ENCODE data around the gene GNAS-AS1.

GNAS-AS1 gene

DNA sequence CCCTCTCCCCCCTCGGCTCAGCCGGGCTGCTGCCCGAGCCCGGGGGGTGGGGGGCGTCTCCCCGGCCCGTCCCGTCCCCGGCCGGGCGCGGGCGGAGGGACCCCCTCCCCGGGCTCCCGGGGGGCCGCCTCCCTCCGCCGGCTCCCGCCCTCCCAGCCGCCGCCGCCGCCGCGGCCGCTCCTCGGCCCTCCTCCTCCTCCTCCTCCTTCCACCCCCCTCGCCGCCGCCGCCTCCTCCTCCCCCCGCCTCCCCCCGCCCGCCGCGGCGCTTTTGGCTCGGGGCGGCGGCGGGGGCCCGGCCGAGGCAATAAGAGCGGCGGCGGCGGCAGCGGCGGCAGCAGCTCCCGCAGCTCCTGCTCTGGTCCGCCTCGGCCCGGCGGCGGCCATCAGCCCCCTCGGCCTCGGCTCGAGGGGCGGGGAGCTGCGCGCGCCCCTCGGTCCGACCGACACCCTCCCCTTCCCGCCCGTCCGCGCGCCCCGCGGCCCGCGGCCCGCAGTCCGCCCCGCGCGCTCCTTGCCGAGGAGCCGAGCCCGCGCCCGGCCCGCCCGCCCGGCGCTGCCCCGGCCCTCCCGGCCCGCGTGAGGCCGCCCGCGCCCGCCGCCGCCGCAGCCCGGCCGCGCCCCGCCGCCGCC, 40.5 kb upstream of the GNAS-AS1 start:
- no CpG with 5 or more reads among the region's 105 CpGs for WGBS
- peak overlapping the region; percentile 79 to 96 for H3K4me3 ChIP-seq (ENCODE audit: insufficient read depth in 1 of 2, low read depth in 1 of 2, low read length in 2 of 2)

DNA sequence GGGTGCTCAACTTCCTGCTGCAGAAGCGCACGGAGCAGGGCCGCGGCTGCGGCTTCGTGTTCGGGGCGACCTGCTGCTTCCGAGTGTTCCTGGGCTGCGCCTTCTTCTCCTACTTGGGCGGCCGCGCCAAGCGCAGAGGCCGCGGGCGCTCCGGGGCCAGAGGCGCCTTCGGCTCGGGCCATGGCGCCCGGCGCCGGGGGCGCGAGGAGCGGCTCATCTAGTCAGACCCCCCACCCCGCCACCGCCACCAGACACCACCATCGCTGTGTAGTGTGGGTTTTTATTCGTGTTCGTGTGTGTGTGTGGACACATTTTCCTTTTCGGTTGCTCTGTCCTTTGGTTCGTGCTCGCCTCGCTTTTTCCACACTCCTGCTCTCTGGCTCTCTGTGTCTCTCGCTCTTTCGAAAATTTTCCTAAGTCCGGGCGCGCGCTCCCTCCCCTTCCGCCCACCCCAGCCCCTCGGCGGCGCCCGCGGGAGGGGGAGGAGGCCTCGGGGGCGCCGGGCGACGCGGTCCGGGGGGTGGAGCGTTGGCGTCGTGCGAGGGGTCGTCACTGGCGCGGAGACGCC, 39.9 kb upstream of the GNAS-AS1 start:
- Histone ChIP-seq H2BK12ac (ENCODE audit: low read length in 2 of 2) (peak overlapping the region in 1 of 2 experiments; percentile 79), H3K9me3 (ENCODE audit: control insufficient read depth, low read length) (no peaks in the 10 kb centered on the region), H3K4me2 (ENCODE audit: low read length, poor library complexity, severe bottlenecking) (peak overlapping the region; percentile 98), H3K4me1 (ENCODE audit: control insufficient read depth, insufficient read depth, low read depth, low read length) (peaks cover 15% of the 10 kb centered on the region), H3K23ac (ENCODE audit: low read length in 2 of 2) (peak overlapping the region in 1 of 2 experiments; percentile 34), H4K8ac (ENCODE audit: low read length) (peak overlapping the region; percentile 94), H2BK15ac (ENCODE audit: low read depth, poor library complexity, severe bottlenecking) (peak overlapping the region; percentile 99), H2AK5ac (ENCODE audit: low read length, severe bottlenecking) (no peak overlapping the region), H3K4ac (ENCODE audit: low read depth in 1 of 2, low read length in 2 of 2) (peak overlapping the region; percentile 22 to 96), H2AFZ (ENCODE audit: low read depth, low read length) (peak overlapping the region; percentile 43), H2BK120ac (ENCODE audit: low read depth, low read length) (peak overlapping the region; percentile 99), H4K91ac (ENCODE audit: low read length) (peak overlapping the region; percentile 87), H3K27ac (ENCODE audit: low read length, poor library complexity, severe bottlenecking) (peak overlapping the region; percentile 62), H3K4me3 (ENCODE audit: insufficient read depth in 1 of 2, low read depth in 1 of 2, low read length in 2 of 2) (peak overlapping the region; percentile 79 to 96), H3K14ac (ENCODE audit: low read length in 2 of 2) (peak overlapping the region in 1 of 2 experiments; percentile 61), H2BK5ac (ENCODE audit: low read depth, low read length, poor library complexity, severe bottlenecking) (peak overlapping the region; percentile 79), H3K36me3 (ENCODE audit: control insufficient read depth in 1 of 2, insufficient read depth in 2 of 2, low read depth in 1 of 2, low read length in 2 of 2) (peaks cover 0 to 4% of the 10 kb centered on the region in 2 experiments), H3K27me3 (ENCODE audit: control insufficient read depth in 1 of 2, insufficient read depth in 1 of 2, low read length in 2 of 2) (no peaks in the 10 kb centered on the region), H3K18ac (ENCODE audit: low read depth in 1 of 2, low read length in 2 of 2) (peak overlapping the region; percentile 73 to 93), H3K9ac (ENCODE audit: low read length) (peak overlapping the region; percentile 88), H3K79me1 (replicated peaks; ENCODE audit: low read length, poor library complexity, severe bottlenecking) (peaks cover 8% of the 10 kb centered on the region)
- 3% methylated on average over 11 of the region's 64 CpGs for WGBS
- DNase-seq: peak; percentile 92

More for the DNA sequence above, 40.5 kb upstream of the GNAS-AS1 start:
- DNase-seq: peak; percentile 80
- peak overlapping the region; percentile 98 for H3K4me2 ChIP-seq (ENCODE audit: low read length, poor library complexity, severe bottlenecking)
- H3K79me1 ChIP-seq (replicated peaks; ENCODE audit: low read length, poor library complexity, severe bottlenecking): peaks cover 8% of the 10 kb centered on the region
- H3K18ac ChIP-seq (ENCODE audit: low read depth in 1 of 2, low read length in 2 of 2): peak overlapping the region; percentile 97 to 100
- H3K14ac ChIP-seq (ENCODE audit: low read length in 2 of 2): peak overlapping the region; percentile 99 to 100
- peak overlapping the region; percentile 99 for H2BK120ac ChIP-seq (ENCODE audit: low read depth, low read length)
- H3K27ac ChIP-seq (ENCODE audit: low read length, poor library complexity, severe bottlenecking): peak overlapping the region; percentile 90
- no peak overlapping the region for H2BK12ac ChIP-seq (ENCODE audit: low read length in 2 of 2)
- H3K36me3 ChIP-seq (ENCODE audit: control insufficient read depth in 1 of 2, insufficient read depth in 2 of 2, low read depth in 1 of 2, low read length in 2 of 2): peaks cover 0 to 7% of the 10 kb centered on the region in 2 experiments
- H4K91ac ChIP-seq (ENCODE audit: low read length): peak overlapping the region; percentile 99
- H2AFZ ChIP-seq (ENCODE audit: low read depth, low read length): peak overlapping the region; percentile 61
- H3K9me3 ChIP-seq (ENCODE audit: control insufficient read depth, low read length): no peaks in the 10 kb centered on the region
- peaks cover 17% of the 10 kb centered on the region for H3K4me1 ChIP-seq (ENCODE audit: control insufficient read depth, insufficient read depth, low read depth, low read length)
- no peak overlapping the region for H3K23ac ChIP-seq (ENCODE audit: low read length in 2 of 2)
- H4K8ac ChIP-seq (ENCODE audit: low read length): peak overlapping the region; percentile 85
- H3K4ac ChIP-seq (ENCODE audit: low read depth in 1 of 2, low read length in 2 of 2): peak overlapping the region; percentile 95 to 100
- H2BK15ac ChIP-seq (ENCODE audit: low read depth, poor library complexity, severe bottlenecking): peak overlapping the region; percentile 28
- H2AK5ac ChIP-seq (ENCODE audit: low read length, severe bottlenecking): no peak overlapping the region
- peak overlapping the region; percentile 79 for H2BK5ac ChIP-seq (ENCODE audit: low read depth, low read length, poor library complexity, severe bottlenecking)
- no peaks in the 10 kb centered on the region for H3K27me3 ChIP-seq (ENCODE audit: control insufficient read depth in 1 of 2, insufficient read depth in 1 of 2, low read length in 2 of 2)
- H3K9ac ChIP-seq (ENCODE audit: low read length): peak overlapping the region; percentile 88

DNA sequence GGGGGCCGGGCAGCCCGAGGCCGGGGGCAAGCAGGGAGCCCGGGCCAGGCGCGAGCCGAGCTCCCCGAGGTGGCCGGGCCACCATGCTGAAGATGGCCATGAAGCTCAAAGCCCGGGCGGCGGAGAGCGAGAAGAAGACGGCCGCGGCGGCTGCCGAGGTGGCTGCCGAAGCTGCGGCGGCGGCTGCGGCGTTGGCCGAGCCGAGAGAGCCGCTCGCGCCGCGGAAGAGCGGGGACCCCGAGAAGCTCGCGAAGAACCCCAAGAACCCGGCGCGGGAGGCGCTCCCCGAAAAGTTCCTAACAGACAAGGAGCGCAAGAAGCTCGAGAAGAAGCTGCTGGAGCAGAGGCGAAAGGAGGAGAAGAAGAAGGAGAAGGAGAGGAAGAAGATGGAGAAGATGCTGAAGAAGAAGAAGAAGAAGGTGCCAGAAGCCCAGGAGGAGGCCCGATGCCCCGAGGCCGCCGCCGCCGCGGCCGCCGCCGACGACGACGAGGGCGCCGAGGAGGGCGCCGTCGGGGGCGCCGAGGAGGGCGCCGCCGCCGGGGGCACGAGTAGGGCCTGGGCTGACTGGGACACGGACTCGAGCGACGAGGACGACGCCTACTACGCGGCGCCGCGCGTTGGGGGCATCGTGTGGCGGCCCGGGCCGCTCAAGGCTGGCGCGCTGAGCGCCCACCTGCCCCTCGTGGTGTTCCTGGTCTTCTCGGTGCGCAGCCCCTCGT, 39.3 kb upstream of the GNAS-AS1 start:
- H2BK12ac ChIP-seq (ENCODE audit: low read length in 2 of 2): peak overlapping the region in 1 of 2 experiments; percentile 79
- H3K27me3 ChIP-seq (ENCODE audit: control insufficient read depth in 1 of 2, insufficient read depth in 1 of 2, low read length in 2 of 2): no peaks in the 10 kb centered on the region
- H4K91ac ChIP-seq (ENCODE audit: low read length): peak overlapping the region; percentile 87
- DNase-seq: no peak
- 16% methylated on average over 79 of the region's 91 CpGs for WGBS
- no peak overlapping the region for H3K27ac ChIP-seq (ENCODE audit: low read length, poor library complexity, severe bottlenecking)
- peak overlapping the region; percentile 99 for H2BK15ac ChIP-seq (ENCODE audit: low read depth, poor library complexity, severe bottlenecking)
- H3K79me1 ChIP-seq (replicated peaks; ENCODE audit: low read length, poor library complexity, severe bottlenecking): peaks cover 8% of the 10 kb centered on the region
- peaks cover 0 to 4% of the 10 kb centered on the region in 2 experiments for H3K36me3 ChIP-seq (ENCODE audit: control insufficient read depth in 1 of 2, insufficient read depth in 2 of 2, low read depth in 1 of 2, low read length in 2 of 2)
- peak overlapping the region; percentile 90 for H2BK120ac ChIP-seq (ENCODE audit: low read depth, low read length)
- H3K14ac ChIP-seq (ENCODE audit: low read length in 2 of 2): peak overlapping the region in 1 of 2 experiments; percentile 61
- H3K9ac ChIP-seq (ENCODE audit: low read length): peak overlapping the region; percentile 88
- peak overlapping the region; percentile 98 for H3K4me2 ChIP-seq (ENCODE audit: low read length, poor library complexity, severe bottlenecking)
- H2AK5ac ChIP-seq (ENCODE audit: low read length, severe bottlenecking): no peak overlapping the region
- no peaks in the 10 kb centered on the region for H3K9me3 ChIP-seq (ENCODE audit: control insufficient read depth, low read length)
- peak overlapping the region; percentile 73 to 93 for H3K18ac ChIP-seq (ENCODE audit: low read depth in 1 of 2, low read length in 2 of 2)
- H3K4me3 ChIP-seq (ENCODE audit: insufficient read depth in 1 of 2, low read depth in 1 of 2, low read length in 2 of 2): peak overlapping the region; percentile 79 to 96
- peak overlapping the region; percentile 43 for H2AFZ ChIP-seq (ENCODE audit: low read depth, low read length)
- H4K8ac ChIP-seq (ENCODE audit: low read length): peak overlapping the region; percentile 94
- peak overlapping the region in 1 of 2 experiments; percentile 34 for H3K23ac ChIP-seq (ENCODE audit: low read length in 2 of 2)
- peak overlapping the region; percentile 8 for H2BK5ac ChIP-seq (ENCODE audit: low read depth, low read length, poor library complexity, severe bottlenecking)
- peaks cover 15% of the 10 kb centered on the region for H3K4me1 ChIP-seq (ENCODE audit: control insufficient read depth, insufficient read depth, low read depth, low read length)
- peak overlapping the region; percentile 22 to 96 for H3K4ac ChIP-seq (ENCODE audit: low read depth in 1 of 2, low read length in 2 of 2)
